PC-9 (cell line): ENCODE data around the gene OR6C76. TPM values are rescaled to one million over a fixed set of nuclear protein-coding genes. Genes with fewer than 3 reads are reported as not detected.

Experiments
- BruUV-seq: library from RNA; stranded (reverse); fragments of 400-500 nt; replicated peaks from 2 replicates; lab custom pipeline; 2021; lab: Mats Ljungman, UMichigan
- CTCF ChIA-PET: fragments of 300-600 bp; sonication (Branson Sonifier 250); formaldehyde crosslinking; loops from one replicate; lab custom pipeline; 2022; ENCODE audit warnings: antibody characterized with exemption; lab: Charles Lee
- POLR2A ChIA-PET: fragments of 300-600 bp; sonication (Branson Sonifier 250); formaldehyde crosslinking; loops from one replicate; lab custom pipeline; 2022; ENCODE audit warnings: antibody characterized with exemption; ENCODE audit not compliant: unreplicated experiment; lab: Charles Lee
- DNase-seq, 2 experiments: peaks; one replicate each; pipeline versions ENCODE4 v3.0.0 to v3.0.0-alpha.2; 2015 to 2022; ENCODE audit warnings: mixed read lengths in 1 of 2
- H2AFZ ChIP-seq: fragments of 200-600 bp; sonication (generic); 2 replicates; pipeline ENCODE4 v1.8.1; 2017; ENCODE audit warnings: antibody characterized with exemption
- H3F3A ChIP-seq: fragments of 200-600 bp; sonication (generic); 2 replicates; pipeline ENCODE4 v1.8.1; 2017; ENCODE audit warnings: antibody characterized with exemption, mild to moderate bottlenecking, low read depth; ENCODE audit not compliant: insufficient read depth
- H3K27ac ChIP-seq: fragments of 200-600 bp; sonication (generic); 2 replicates; pipeline ENCODE4 v1.6.1; 2016; ENCODE audit warnings: mixed run types
- H3K27me3 ChIP-seq: fragments of 200-600 bp; sonication (generic); 2 replicates; pipeline ENCODE4 v1.6.1; 2016; ENCODE audit warnings: low read depth, mixed run types; ENCODE audit not compliant: insufficient read depth
- H3K36me3 ChIP-seq: fragments of 200-600 bp; sonication (generic); 2 replicates; pipeline ENCODE4 v1.6.1; 2016; ENCODE audit warnings: low read depth, mixed run types
- H3K4me1 ChIP-seq: fragments of 200-600 bp; sonication (generic); replicated peaks from 2 replicates; pipeline ENCODE4 v1.6.1; 2016; ENCODE audit warnings: mixed run types; ENCODE audit not compliant: insufficient read depth
- H3K4me2 ChIP-seq: fragments of 200-600 bp; sonication (generic); 2 replicates; pipeline ENCODE4 v1.6.1; 2017; ENCODE audit warnings: mixed run types
- H3K4me3 ChIP-seq: fragments of 200-600 bp; sonication (generic); 2 replicates; pipeline ENCODE4 v1.6.1; 2016; ENCODE audit warnings: mixed run types
- H3K79me2 ChIP-seq: fragments of 200-600 bp; sonication (generic); 2 replicates; pipeline ENCODE4 v1.6.1; 2017; ENCODE audit warnings: low read depth, mixed run types
- H3K9me2 ChIP-seq: fragments of 200-600 bp; sonication (generic); 2 replicates; pipeline ENCODE4 v1.8.1; 2017; ENCODE audit warnings: mild to moderate bottlenecking; ENCODE audit not compliant: insufficient read depth
- H3K9me3 ChIP-seq: fragments of 200-600 bp; sonication (generic); 2 replicates; pipeline ENCODE4 v1.8.1; 2016; ENCODE audit warnings: low read depth; ENCODE audit not compliant: insufficient read depth
- H4K20me1 ChIP-seq: fragments of 200-600 bp; sonication (generic); 2 replicates; pipeline ENCODE4 v1.8.1; 2017; ENCODE audit not compliant: insufficient read depth
- EZH2 ChIP-seq: fragments of 200-600 bp; sonication (generic); IDR thresholded peaks from 2 replicates; pipeline ENCODE4 v1.8.0; 2017; ENCODE audit warnings: antibody characterized with exemption, low read depth
- intact Hi-C: fragments of 100-400 bp; cut with micrococcal nuclease; formaldehyde crosslinking; loops from one replicate; pipeline ENCODE4 v1.10.0; 2022; ENCODE audit not compliant: unreplicated experiment
- total RNA-seq: library from RNA; stranded (reverse); gene quantifications from 2 replicates; pipeline ENCODE4 v1.2.3, GENCODE V29; 2021
- TF ChIP-seq, protein P1 (sequence below): fragments of 200-600 bp; sonication (generic); conservative IDR thresholded peaks from 2 replicates; pipeline ENCODE4 v1.6.1; 2017; ENCODE audit warnings: mixed run types, antibody characterized with exemption, mild to moderate bottlenecking, moderate library complexity

OR6C76 gene
- total RNA-seq, 1 experiment from 2014 or later = not detected

DNA sequence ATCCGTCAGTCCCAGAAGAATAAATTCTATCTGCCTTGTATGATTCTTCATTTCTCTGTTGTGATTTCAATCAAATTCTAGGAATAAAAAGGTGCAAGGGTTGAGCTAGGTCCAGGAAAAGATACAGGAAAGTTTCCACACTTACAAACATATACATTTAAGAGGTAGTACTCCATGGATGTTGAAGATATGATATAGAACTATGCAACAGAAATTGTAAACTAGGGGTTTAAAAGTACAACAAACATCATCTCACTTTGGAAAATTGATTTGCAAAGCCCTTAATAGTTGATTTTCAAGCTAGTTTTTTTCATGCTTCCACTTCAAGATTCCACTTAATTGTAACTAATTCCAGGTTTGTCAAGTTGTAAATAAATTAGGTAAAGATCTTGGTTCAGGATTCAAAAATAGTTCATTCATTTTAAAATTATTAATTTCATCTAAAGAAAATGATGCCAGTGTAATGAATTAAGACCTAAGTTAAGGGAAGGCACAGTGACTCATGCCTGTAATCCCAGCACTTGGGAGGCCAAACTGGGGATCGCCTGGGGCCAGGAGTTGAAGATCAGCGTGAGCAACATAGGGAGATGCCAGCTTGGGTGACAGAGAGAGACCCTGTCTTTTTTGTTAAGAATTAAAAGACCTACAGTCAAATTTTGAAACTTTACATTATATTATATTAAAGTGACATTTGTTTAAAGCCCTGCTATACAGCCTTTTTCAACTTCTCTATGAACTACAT, 44.2 kb downstream of the OR6C76 start, which contains the start of gene OR6C70:
TSS of gene OR6C70 (minus strand) at position 51 of the 742 bp plus-strand sequence. CDS start at position 51, 0 bp downstream.
- H3K27me3 ChIP-seq = no peaks in the 10 kb centered on the region
- ChIA-PET POLR2A (no interaction called here), CTCF (no interaction called here)
- no peaks in the 10 kb centered on the region for H3K9me2 ChIP-seq
- no peak within 1 kb of the TSS for H3K27ac ChIP-seq
- no peak within 1 kb of the TSS for H3K4me3 ChIP-seq
- H3K4me1 ChIP-seq = no peaks in the 10 kb centered on the region
- no peak within 1 kb of the TSS for H3K4me2 ChIP-seq
- BruUV-seq = no TSS peak
- H2AFZ ChIP-seq = no peak within 1 kb of the TSS
- no peak for TF ChIP-seq EZH2
- TF ChIP-seq, protein P1, sequence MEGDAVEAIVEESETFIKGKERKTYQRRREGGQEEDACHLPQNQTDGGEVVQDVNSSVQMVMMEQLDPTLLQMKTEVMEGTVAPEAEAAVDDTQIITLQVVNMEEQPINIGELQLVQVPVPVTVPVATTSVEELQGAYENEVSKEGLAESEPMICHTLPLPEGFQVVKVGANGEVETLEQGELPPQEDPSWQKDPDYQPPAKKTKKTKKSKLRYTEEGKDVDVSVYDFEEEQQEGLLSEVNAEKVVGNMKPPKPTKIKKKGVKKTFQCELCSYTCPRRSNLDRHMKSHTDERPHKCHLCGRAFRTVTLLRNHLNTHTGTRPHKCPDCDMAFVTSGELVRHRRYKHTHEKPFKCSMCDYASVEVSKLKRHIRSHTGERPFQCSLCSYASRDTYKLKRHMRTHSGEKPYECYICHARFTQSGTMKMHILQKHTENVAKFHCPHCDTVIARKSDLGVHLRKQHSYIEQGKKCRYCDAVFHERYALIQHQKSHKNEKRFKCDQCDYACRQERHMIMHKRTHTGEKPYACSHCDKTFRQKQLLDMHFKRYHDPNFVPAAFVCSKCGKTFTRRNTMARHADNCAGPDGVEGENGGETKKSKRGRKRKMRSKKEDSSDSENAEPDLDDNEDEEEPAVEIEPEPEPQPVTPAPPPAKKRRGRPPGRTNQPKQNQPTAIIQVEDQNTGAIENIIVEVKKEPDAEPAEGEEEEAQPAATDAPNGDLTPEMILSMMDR = no peak
- intact Hi-C loops = no loop called here
- no peaks in the 10 kb centered on the region for H4K20me1 ChIP-seq
- no peaks in the 10 kb centered on the region for H3K79me2 ChIP-seq
- DNase-seq = no peak
- H3K9me3 ChIP-seq = no peaks in the 10 kb centered on the region
- no peaks in the 10 kb centered on the region for H3K36me3 ChIP-seq
- no peaks in the 10 kb centered on the region for H3F3A ChIP-seq

GRCh38 chr12:55472264-55472663, 46.2 kb downstream of the OR6C76 start:
- ChIA-PET POLR2A (no interaction called here), CTCF (no interaction called here)
- Histone ChIP-seq H3K9me3 (no peaks in the 10 kb centered on the region), H3K27me3 (no peaks in the 10 kb centered on the region), H3K4me1 (no peaks in the 10 kb centered on the region), H3K4me2 (no peak overlapping the region), H3K36me3 (no peaks in the 10 kb centered on the region), H3K4me3 (no peak overlapping the region), H3K27ac (no peak overlapping the region), H3F3A (no peaks in the 10 kb centered on the region), H4K20me1 (no peaks in the 10 kb centered on the region), H3K9me2 (no peaks in the 10 kb centered on the region), H2AFZ (no peak overlapping the region), H3K79me2 (no peaks in the 10 kb centered on the region)
- intact Hi-C loops = no loop called here
- BruUV-seq = no TSS peak
- TF ChIP-seq, protein P1 = no peak
- no peak for TF ChIP-seq EZH2
- no peak for DNase-seq

Other genes starting within 250 kb of the OR6C76 start
- not detected in 2 replicates for gene OR10A7, start 205.2 kb upstream of the OR6C76 start, total RNA-seq
- gene OR6C74, start 181.6 kb upstream of the OR6C76 start, total RNA-seq = not detected in 2 replicates
- gene OR6C6, start 129.7 kb upstream of the OR6C76 start, total RNA-seq = not detected in 2 replicates
- gene OR6C1, start 111.9 kb upstream of the OR6C76 start, total RNA-seq = not detected in 2 replicates
- not detected in 2 replicates for gene OR6C3, start 95.5 kb upstream of the OR6C76 start, total RNA-seq
- gene OR6C75, start 63.3 kb upstream of the OR6C76 start, total RNA-seq = not detected in 2 replicates
- gene OR6C65, start 25.7 kb upstream of the OR6C76 start, total RNA-seq = not detected in 2 replicates
- not detected in 2 replicates for gene OR6C2, start 17.8 kb downstream of the OR6C76 start, total RNA-seq
- gene OR6C70, start 43.9 kb downstream of the OR6C76 start, total RNA-seq = not detected in 2 replicates
- not detected in 2 replicates for gene OR6C68, start 66.1 kb downstream of the OR6C76 start, total RNA-seq
- gene OR6C4, start 123.3 kb downstream of the OR6C76 start, total RNA-seq = not detected in 2 replicates
- not detected in 2 replicates for gene OR2AP1, start 146.2 kb downstream of the OR6C76 start, total RNA-seq
- not detected in 2 replicates for gene OR10P1, start 210.6 kb downstream of the OR6C76 start, total RNA-seq